Fibroblast of pulmonary artery (primary cell): Measurements from ENCODE around the gene PTPRM.

ENCODE experiments used
- DNase-seq: peaks from one replicate; pipeline ENCODE4 v3.0.0-alpha.2; 2010; ENCODE audit warnings: low read depth
- H3K4me3 ChIP-seq: replicated peaks from 2 replicates; pipeline ENCODE4 v1.5.1; 2011; ENCODE audit warnings: low read depth, mild to moderate bottlenecking, control low read depth, low read length, moderate library complexity
- TF ChIP-seq, protein P1 (sequence below): IDR thresholded peaks from 2 replicates; pipeline ENCODE4 v1.5.1; 2011; ENCODE audit warnings: mild to moderate bottlenecking, control low read depth, low read length, inconsistent platforms; ENCODE audit errors: missing control alignments

Gene PTPRM

DNA sequence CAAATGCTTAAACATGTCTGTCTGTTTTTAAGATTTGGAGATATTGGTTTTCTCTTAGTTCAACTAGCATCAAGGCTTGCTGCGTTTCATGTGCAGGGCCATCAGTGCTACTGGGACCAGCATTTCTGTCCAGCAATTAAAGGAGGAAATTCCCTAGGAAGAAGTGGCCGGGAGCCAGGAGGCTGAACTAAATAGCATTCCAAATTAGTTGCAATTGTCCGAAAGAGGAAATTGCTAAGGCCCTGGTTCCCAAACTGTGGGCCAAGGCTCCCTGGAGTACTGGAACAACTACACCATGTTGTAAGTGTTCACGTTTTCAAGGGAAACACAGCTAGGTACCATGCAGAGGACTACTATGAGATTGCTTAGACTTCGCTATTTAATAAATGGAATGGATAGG is 257.9 kb downstream of the PTPRM start:
- TF ChIP-seq, protein P1, sequence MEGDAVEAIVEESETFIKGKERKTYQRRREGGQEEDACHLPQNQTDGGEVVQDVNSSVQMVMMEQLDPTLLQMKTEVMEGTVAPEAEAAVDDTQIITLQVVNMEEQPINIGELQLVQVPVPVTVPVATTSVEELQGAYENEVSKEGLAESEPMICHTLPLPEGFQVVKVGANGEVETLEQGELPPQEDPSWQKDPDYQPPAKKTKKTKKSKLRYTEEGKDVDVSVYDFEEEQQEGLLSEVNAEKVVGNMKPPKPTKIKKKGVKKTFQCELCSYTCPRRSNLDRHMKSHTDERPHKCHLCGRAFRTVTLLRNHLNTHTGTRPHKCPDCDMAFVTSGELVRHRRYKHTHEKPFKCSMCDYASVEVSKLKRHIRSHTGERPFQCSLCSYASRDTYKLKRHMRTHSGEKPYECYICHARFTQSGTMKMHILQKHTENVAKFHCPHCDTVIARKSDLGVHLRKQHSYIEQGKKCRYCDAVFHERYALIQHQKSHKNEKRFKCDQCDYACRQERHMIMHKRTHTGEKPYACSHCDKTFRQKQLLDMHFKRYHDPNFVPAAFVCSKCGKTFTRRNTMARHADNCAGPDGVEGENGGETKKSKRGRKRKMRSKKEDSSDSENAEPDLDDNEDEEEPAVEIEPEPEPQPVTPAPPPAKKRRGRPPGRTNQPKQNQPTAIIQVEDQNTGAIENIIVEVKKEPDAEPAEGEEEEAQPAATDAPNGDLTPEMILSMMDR = no peak
- H3K4me3 ChIP-seq = no peak overlapping the region
- peak; percentile 49 for DNase-seq

DNA sequence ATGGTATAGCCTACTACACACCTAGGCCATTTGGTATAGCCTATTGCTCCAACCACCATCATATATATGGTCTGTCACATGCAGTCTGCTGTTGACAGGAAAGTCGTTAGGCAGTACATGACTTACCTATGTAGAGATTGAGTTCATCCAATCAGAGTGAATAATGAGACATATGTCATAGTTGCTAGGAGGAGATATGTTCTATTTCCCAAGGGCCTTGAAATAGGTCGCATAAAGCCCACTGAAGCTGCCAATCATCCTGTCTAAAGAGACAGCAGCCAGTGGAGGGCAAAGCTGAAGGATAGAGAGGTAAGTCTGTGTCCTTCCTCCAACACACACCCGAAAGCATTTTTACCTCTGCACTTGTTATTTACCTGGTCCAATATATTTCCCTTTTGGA is 263.4 kb downstream of the PTPRM start:
- TF ChIP-seq, protein P1 = no peak
- H3K4me3 ChIP-seq = no peak overlapping the region
- DNase-seq = peak; percentile 29

DNA sequence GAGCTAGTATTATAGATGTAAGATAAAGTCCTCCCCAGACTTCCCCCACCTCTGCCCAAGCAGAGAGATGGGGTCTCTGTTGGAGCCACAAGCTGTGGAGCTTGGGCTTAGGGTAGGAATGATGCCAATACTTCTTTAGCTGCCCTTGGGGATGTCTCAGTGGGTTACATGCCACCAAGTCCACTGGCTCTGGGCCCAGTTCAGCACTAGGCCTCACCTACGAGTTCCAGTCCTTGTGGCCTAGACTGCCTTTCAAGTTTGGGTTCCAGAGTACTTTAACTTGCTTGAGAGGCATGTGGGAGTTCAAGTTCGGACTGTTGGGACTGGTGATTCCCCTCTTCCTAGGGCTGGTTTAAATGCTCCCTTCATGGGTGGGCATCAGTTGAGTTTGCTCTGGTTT is 272.4 kb downstream of the PTPRM start:
- TF ChIP-seq, protein P1 = no peak
- no peak for DNase-seq
- H3K4me3 ChIP-seq = no peak overlapping the region

DNA sequence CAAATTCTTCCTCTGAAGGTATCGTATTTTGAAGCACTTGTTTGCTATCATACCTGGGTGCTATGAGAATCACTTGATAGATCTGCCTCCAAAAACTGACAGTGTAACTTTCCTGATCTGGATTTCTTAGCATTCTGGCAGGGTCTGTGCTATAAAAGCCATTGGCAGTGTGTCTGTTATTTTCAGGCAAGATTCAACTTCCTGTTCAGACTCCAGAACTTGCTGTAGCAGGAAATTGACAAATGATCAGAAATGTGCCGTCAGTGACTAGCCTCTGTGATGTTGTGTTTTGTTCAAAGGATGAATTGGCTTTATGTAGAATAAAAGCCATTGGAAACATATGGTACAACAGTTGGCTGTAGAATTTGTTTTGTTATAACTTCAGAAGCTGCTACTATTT is 273.3 kb downstream of the PTPRM start:
- peak; percentile 33 for DNase-seq
- TF ChIP-seq, protein P1 = no peak
- H3K4me3 ChIP-seq = no peak overlapping the region

DNA sequence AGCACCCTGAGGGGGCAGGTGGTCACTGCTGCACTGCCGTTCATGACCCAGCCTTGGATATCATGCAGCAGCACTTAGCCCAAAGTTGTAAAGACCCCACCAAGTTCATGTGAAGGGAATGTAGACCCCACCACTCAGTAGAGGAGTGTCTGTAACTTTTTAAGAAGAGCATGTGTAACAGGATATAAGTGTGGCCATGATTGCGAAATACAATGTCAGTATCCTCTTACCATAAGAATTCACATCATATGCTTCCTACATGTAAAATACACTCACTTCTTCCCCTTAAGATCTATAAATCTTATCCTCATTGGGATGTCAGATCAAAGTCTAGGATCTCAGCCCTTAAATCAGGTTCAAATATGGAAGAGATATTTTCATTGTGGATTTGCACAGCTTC is 276.9 kb downstream of the PTPRM start:
- peak; percentile 30 for DNase-seq
- TF ChIP-seq, protein P1 = no peak
- no peak overlapping the region for H3K4me3 ChIP-seq

DNA sequence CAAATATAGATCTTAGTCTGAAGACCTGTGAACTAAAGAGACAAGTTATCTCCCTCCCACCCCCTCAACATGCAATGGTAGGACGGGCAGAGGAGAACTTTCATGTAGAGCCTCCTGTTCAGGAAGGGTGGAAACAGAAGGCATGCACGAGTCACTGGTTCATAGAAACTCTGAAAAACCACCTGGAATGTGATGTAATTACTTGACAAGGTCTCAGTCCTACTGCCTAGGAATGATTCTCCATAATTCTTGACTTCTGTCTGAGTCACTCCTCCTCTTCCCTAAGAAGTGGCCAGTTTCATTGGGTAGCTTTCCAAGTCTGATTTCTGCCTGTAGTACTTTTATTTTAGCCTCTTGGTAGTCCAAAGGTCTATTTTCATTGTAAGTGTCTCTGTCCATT is 277.3 kb downstream of the PTPRM start:
- no peak for DNase-seq
- no peak overlapping the region for H3K4me3 ChIP-seq
- TF ChIP-seq, protein P1 = no peak

DNA sequence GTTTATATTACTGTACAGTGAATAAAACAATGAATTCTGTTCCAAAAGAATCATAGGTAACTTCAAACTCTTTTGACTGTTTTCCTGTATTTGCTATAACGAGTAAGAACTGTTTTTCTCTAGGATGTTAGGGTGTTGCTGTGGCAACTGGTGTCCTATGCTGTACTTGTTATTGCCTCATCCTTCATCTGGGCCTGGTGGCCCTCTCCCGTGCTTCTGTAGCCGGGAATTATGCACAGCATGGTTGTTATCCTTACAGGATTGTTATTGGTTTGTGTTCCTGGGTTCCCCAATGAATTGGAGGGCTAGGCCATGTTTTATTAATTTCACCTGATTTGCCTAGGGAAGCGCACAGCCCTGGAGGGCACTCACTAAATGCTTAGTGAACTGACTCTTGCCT is 279.2 kb downstream of the PTPRM start:
- TF ChIP-seq, protein P1 = no peak
- no peak overlapping the region for H3K4me3 ChIP-seq
- peak; percentile 11 for DNase-seq
